ENCODE results near the gene KRTAP3-3.
"Not testable (repeated sequence)": the region's sequence is repeated elsewhere in the genome, so short reads cannot be mapped to it uniquely, and the experiment has no call there.

KRTAP3-3 gene

GRCh38 chr17:41008811-41009210 lies 14.8 kb upstream of the KRTAP3-3 start, which contains the start of gene KRTAP3-1:
Gene KRTAP3-1, minus strand, starts transcription at chr17:41009128. Its CDS starts 54 bp downstream, at chr17:41009074.
- in situ Hi-C loops (cut with MboI; ENCODE audit: low sequenced_read_pairs) = no loop called here

- in situ Hi-C loops (cut with MboI; ENCODE audit: low sequenced_read_pairs) = no loop called here
Observed at GRCh38 chr17:41004397-41004796, 10.4 kb upstream of the KRTAP3-3 start.

- in situ Hi-C loops (cut with MboI; ENCODE audit: low sequenced_read_pairs) = no loop called here
Observed at GRCh38 chr17:41003926-41004325, 10.0 kb upstream of the KRTAP3-3 start.

GRCh38 chr17:41002814-41003213 lies 8.8 kb upstream of the KRTAP3-3 start:
- in situ Hi-C loops (cut with MboI; ENCODE audit: low sequenced_read_pairs) = no loop called here

GRCh38 chr17:41001795-41002194 lies 7.8 kb upstream of the KRTAP3-3 start:
- in situ Hi-C loops (cut with MboI; ENCODE audit: low sequenced_read_pairs) = no loop called here

- in situ Hi-C loops (cut with MboI; ENCODE audit: low sequenced_read_pairs) = not testable (repeated sequence)
Observed at GRCh38 chr17:40999563-40999962, 5.6 kb upstream of the KRTAP3-3 start, which contains the start of gene KRTAP3-2. Gene KRTAP3-2, minus strand, starts transcription at chr17:40999906. Its CDS starts 53 bp downstream, at chr17:40999853.

- in situ Hi-C loops (cut with MboI; ENCODE audit: low sequenced_read_pairs) = no loop called here
Observed at GRCh38 chr17:40997361-40997760, 3.4 kb upstream of the KRTAP3-3 start.

- in situ Hi-C loops (cut with MboI; ENCODE audit: low sequenced_read_pairs) = no loop called here
Observed at GRCh38 chr17:40996829-40997228, 2.9 kb upstream of the KRTAP3-3 start.

GRCh38 chr17:40995116-40995515 lies 1.2 kb upstream of the KRTAP3-3 start:
- in situ Hi-C loops (cut with MboI; ENCODE audit: low sequenced_read_pairs) = no loop called here

- in situ Hi-C loops (cut with MboI; ENCODE audit: low sequenced_read_pairs) = no loop called here
Observed at GRCh38 chr17:40993084-40993483, 880 bp downstream of the KRTAP3-3 start.

- in situ Hi-C loops (cut with MboI; ENCODE audit: low sequenced_read_pairs) = no loop called here
Observed at GRCh38 chr17:40992666-40993065, 1.3 kb downstream of the KRTAP3-3 start.

GRCh38 chr17:40986920-40987319 lies 7.0 kb downstream of the KRTAP3-3 start:
- in situ Hi-C loops (cut with MboI; ENCODE audit: low sequenced_read_pairs) = no loop called here

- in situ Hi-C loops (cut with MboI; ENCODE audit: low sequenced_read_pairs) = no loop called here
Observed at GRCh38 chr17:40984226-40984625, 9.7 kb downstream of the KRTAP3-3 start, which contains the start of gene KRT40. Gene KRT40, minus strand, starts transcription at chr17:40984326. Its CDS starts 53 bp downstream, at chr17:40984273.

- in situ Hi-C loops (cut with MboI; ENCODE audit: low sequenced_read_pairs) = no loop called here
Observed at GRCh38 chr17:40981115-40981514, 12.8 kb downstream of the KRTAP3-3 start.

GRCh38 chr17:40980596-40980995 lies 13.4 kb downstream of the KRTAP3-3 start:
- in situ Hi-C loops (cut with MboI; ENCODE audit: low sequenced_read_pairs) = no loop called here

- in situ Hi-C loops (cut with MboI; ENCODE audit: low sequenced_read_pairs) = no loop called here
Observed at GRCh38 chr17:40980117-40980516, 13.8 kb downstream of the KRTAP3-3 start.

GRCh38 chr17:40978575-40979151 lies 15.3 kb downstream of the KRTAP3-3 start:
- in situ Hi-C loops (cut with MboI; ENCODE audit: low sequenced_read_pairs) = no loop called here

- in situ Hi-C loops (cut with MboI; ENCODE audit: low sequenced_read_pairs) = no loop called here
Observed at GRCh38 chr17:40975516-40975915, 18.4 kb downstream of the KRTAP3-3 start.

- in situ Hi-C loops (cut with MboI; ENCODE audit: low sequenced_read_pairs) = no loop called here
Observed at GRCh38 chr17:40974366-40974765, 19.6 kb downstream of the KRTAP3-3 start.

GRCh38 chr17:40967582-40967981 lies 26.4 kb downstream of the KRTAP3-3 start:
- in situ Hi-C loops (cut with MboI; ENCODE audit: low sequenced_read_pairs) = no loop called here

- in situ Hi-C loops (cut with MboI; ENCODE audit: low sequenced_read_pairs) = no loop called here
Observed at GRCh38 chr17:40966848-40967247, 27.1 kb downstream of the KRTAP3-3 start, which contains the start of gene KRT39. Gene KRT39, minus strand, starts transcription at chr17:40966948. Its CDS starts 92 bp downstream, at chr17:40966856.

- in situ Hi-C loops (cut with MboI; ENCODE audit: low sequenced_read_pairs) = no loop called here
Observed at GRCh38 chr17:40963838-40964237, 30.1 kb downstream of the KRTAP3-3 start.

- in situ Hi-C loops (cut with MboI; ENCODE audit: low sequenced_read_pairs) = no loop called here
Observed at GRCh38 chr17:40962059-40962561, 31.9 kb downstream of the KRTAP3-3 start.
